ENCODE measurements around the gene GSC. TPM values are rescaled to one million over a fixed set of nuclear protein-coding genes. Genes with fewer than 3 reads are reported as not detected.

GSC gene
- total RNA-seq, 1 experiment from 2014 or later, result not detected

GRCh38 chr14:94756310-94756882, 13.5 kb downstream of the GSC start:
- Histone ChIP-seq H3K14ac (ENCODE audit: insufficient read depth, low read length) (no peak overlapping the region), H3K4me2 (ENCODE audit: insufficient read depth, insufficient read length, low read length) (no peak overlapping the region), H3K18ac (ENCODE audit: insufficient read length, low read depth, low read length) (no peak overlapping the region), H4K5ac (ENCODE audit: insufficient read length, low read depth, low read length) (no peak overlapping the region), H4K8ac (replicated peaks; ENCODE audit: insufficient read length, low read depth, low read length) (no peak overlapping the region), H2BK15ac (ENCODE audit: low read depth, low read length) (no peak overlapping the region), H3K4me1 (ENCODE audit: insufficient read depth, low read length) (no peaks in the 10 kb centered on the region), H2BK120ac (ENCODE audit: low read depth, low read length, poor library complexity, severe bottlenecking) (no peak overlapping the region), H3K27ac (ENCODE audit: insufficient read length, low read depth, low read length) (no peak overlapping the region), H3T11ph (ENCODE audit: low read length) (no peak overlapping the region), H2AFZ (ENCODE audit: low read length) (no peak overlapping the region), H3K79me1 (ENCODE audit: insufficient read depth, low read depth, low read length, poor library complexity, severe bottlenecking) (no peaks in the 10 kb centered on the region), H3K56ac (ENCODE audit: insufficient read length, low read depth, low read length) (no peak overlapping the region), H3K9ac (ENCODE audit: extremely low read depth, insufficient read length, low read length) (no peak overlapping the region), H2BK12ac (ENCODE audit: insufficient read length, low read depth, low read length) (no peak overlapping the region), H3K9me3 (ENCODE audit: control insufficient read depth, low read depth, low read length) (no peaks in the 10 kb centered on the region), H3K23ac (ENCODE audit: insufficient read length, low read depth, low read length) (no peak overlapping the region), H2AK5ac (ENCODE audit: insufficient read length, low read length) (no peak overlapping the region), H3K4ac (ENCODE audit: low read depth, low read length) (no peak overlapping the region), H4K91ac (ENCODE audit: insufficient read length, low read depth, low read length) (no peak overlapping the region), H3K27me3 (ENCODE audit: insufficient read depth, low read length) (no peaks in the 10 kb centered on the region), H3K23me2 (ENCODE audit: insufficient read length, low read depth, low read length, poor library complexity, severe bottlenecking) (no peaks in the 10 kb centered on the region), H4K20me1 (ENCODE audit: control insufficient read depth, insufficient read depth, insufficient read length) (no peaks in the 10 kb centered on the region), H3K79me2 (ENCODE audit: insufficient read depth, low read length) (no peaks in the 10 kb centered on the region), H2BK20ac (ENCODE audit: low read depth, low read length, poor library complexity, severe bottlenecking) (no peak overlapping the region), H2BK5ac (ENCODE audit: insufficient read length, low read length) (no peak overlapping the region)
- H3K4me3 Mint-ChIP-seq, result no peak overlapping the region
- no peak for DNase-seq
- H3K36me3 Mint-ChIP-seq (ENCODE audit: insufficient read depth in 1 of 3, low read depth in 3 of 3), result no peaks in the 10 kb centered on the region
- WGBS (ENCODE audit: extremely low coverage, insufficient read length, low lambda C conversion rate), result no CpG with 5 or more reads among the region's 3 CpGs
- peaks cover 40% of the 10 kb centered on the region for H3K27me3 Mint-ChIP-seq (ENCODE audit: low read depth)
- H3K27ac Mint-ChIP-seq, result no peak overlapping the region
- TF ChIP-seq CTCF (conservative IDR thresholded peaks at IDR 0.05), result no peak
- no peaks in the 10 kb centered on the region for H3K4me1 Mint-ChIP-seq
- H3K9me3 Mint-ChIP-seq, result no peaks in the 10 kb centered on the region

Measured in H9 (cell line).